K562 (cell line): ENCODE data around the gene YIF1A. TPM values are rescaled to one million over a fixed set of nuclear protein-coding genes. Genes with fewer than 3 reads are reported as not detected.

Experiments used
- BRD4 ChIP-seq: fragments of 200-600 bp; sonication (generic); IDR thresholded peaks from 2 replicates; pipeline ENCODE4 v1.6.1; 2017; ENCODE audit warnings: inconsistent platforms
- CHD2 ChIP-seq: IDR thresholded peaks from 2 replicates; pipeline ENCODE4 v1.6.1; 2011; ENCODE audit warnings: low read depth, low read length
- GABPA ChIP-seq: fragments of 200-800 bp; sonication (Bioruptor generic); conservative IDR thresholded peaks from 2 replicates; pipeline ENCODE4 v1.6.1; 2016; ENCODE audit warnings: low read depth, missing genetic modification characterization, missing compliant biosample characterization
- HDAC3 ChIP-seq: fragments of 450-650 bp; IDR thresholded peaks from 2 replicates; pipeline ENCODE4 v1.6.1; 2018; ENCODE audit warnings: borderline replicate concordance, mild to moderate bottlenecking, moderate library complexity; ENCODE audit not compliant: partially characterized antibody
- JUND ChIP-seq, 2 experiments: IDR thresholded peaks; 2 replicates in 1 of 2; 3 replicates in 1 of 2; pipeline ENCODE4 v1.6.1; 2011; ENCODE audit warnings: borderline replicate concordance in 2 of 2, low read depth in 2 of 2, low read length in 2 of 2, improper control_type of control experiment in 1 of 2, missing biosample characterization in 1 of 2, missing genetic modification characterization in 1 of 2, missing genetic modification reagents in 1 of 2
- NR2C2 ChIP-seq, 2 experiments: fragments of 200-800 bp in 1 of 2; sonication (Bioruptor generic) in 1 of 2; sonication (generic) in 1 of 2; formaldehyde crosslinking in 1 of 2; IDR thresholded peaks; 2 replicates each; pipeline versions ENCODE4 v1.6.1 to v1.8.0; 2016 to 2022; ENCODE audit warnings: mild to moderate bottlenecking in 1 of 2, missing compliant biosample characterization in 1 of 2, missing genetic modification characterization in 1 of 2, missing genetic modification reagents in 1 of 2
- POLR2AphosphoS5 ChIP-seq: IDR thresholded peaks from 2 replicates; pipeline ENCODE4 v1.6.1; 2011; ENCODE audit warnings: mild to moderate bottlenecking, low read depth, low read length, moderate library complexity; ENCODE audit not compliant: control insufficient read depth, insufficient read depth
- POLR2G ChIP-seq: fragments of 200-400 bp; formaldehyde crosslinking; IDR thresholded peaks from 2 replicates; pipeline ENCODE4 v1.6.1; 2017; ENCODE audit warnings: low read depth, mild to moderate bottlenecking, antibody characterized with exemption, low read length, moderate library complexity
- RBM25 ChIP-seq: fragments of 200-400 bp; formaldehyde crosslinking; IDR thresholded peaks from 2 replicates; pipeline ENCODE4 v1.6.1; 2018; ENCODE audit warnings: low read length, low read depth, moderate library complexity; ENCODE audit not compliant: severe bottlenecking
- SIN3A ChIP-seq, 2 experiments: fragments of 150-350 bp in 1 of 2; IDR thresholded peaks; 2 replicates each; pipeline ENCODE4 v1.6.1; 2011 to 2016; ENCODE audit warnings: borderline replicate concordance in 2 of 2, low read depth in 2 of 2, low read length in 2 of 2, mild to moderate bottlenecking in 2 of 2, moderate library complexity in 2 of 2; ENCODE audit not compliant: control insufficient read depth in 1 of 2
- SMAD4 ChIP-seq: fragments of 250-450 bp; sonication (Bioruptor Pico); conservative IDR thresholded peaks from 2 replicates; pipeline ENCODE4 v1.8.0; 2021; ENCODE audit warnings: inconsistent platforms, mild to moderate bottlenecking, moderate library complexity
- TEAD4 ChIP-seq, 2 experiments: sonication (generic) in 1 of 2; formaldehyde crosslinking in 1 of 2; IDR thresholded peaks; 2 replicates each; pipeline versions ENCODE4 v1.6.1 to v1.8.0; 2012 to 2022; ENCODE audit warnings: borderline replicate concordance in 1 of 2, inconsistent platforms in 1 of 2, low read length in 1 of 2, mild to moderate bottlenecking in 1 of 2, missing genetic modification reagents in 1 of 2
- XRCC5 ChIP-seq: fragments of 200-400 bp; formaldehyde crosslinking; IDR thresholded peaks from 2 replicates; pipeline ENCODE4 v1.6.1; 2017; ENCODE audit warnings: low read depth, mild to moderate bottlenecking, low read length
- YY1 ChIP-seq, 3 experiments: IDR thresholded peaks; 2 replicates each; pipeline ENCODE4 v1.6.1; 2011; ENCODE audit warnings: low read length in 2 of 3, mild to moderate bottlenecking in 2 of 3, moderate library complexity in 2 of 3, borderline replicate concordance in 1 of 3, control low read depth in 1 of 3, low read depth in 1 of 3; ENCODE audit not compliant: insufficient read depth in 3 of 3, insufficient replicate concordance in 2 of 3, control insufficient read depth in 1 of 3, insufficient read length in 1 of 3; ENCODE audit errors: extremely low read depth in 1 of 3
- ZFX ChIP-seq: sonication (generic); formaldehyde crosslinking; IDR thresholded peaks from 2 replicates; pipeline ENCODE4 v1.8.0; 2022; ENCODE audit warnings: mild to moderate bottlenecking, missing genetic modification reagents, moderate library complexity
- ZNF124 ChIP-seq: sonication (generic); formaldehyde crosslinking; IDR thresholded peaks from 2 replicates; pipeline ENCODE4 v1.8.1; 2022; ENCODE audit warnings: missing genetic modification reagents
- polyA plus RNA-seq, 8 experiments: library from polyadenylated mRNA; depleted of rRNA in 4 of 8; stranded (reverse) in 5 of 8; unstranded in 3 of 8; fragments of >200 nt; fragmentation: Nextera tagmentation in 2 of 8; fragmentation: Illumina TruSeq in 1 of 8; extraction: Ambion mirVana in 2 of 8; extraction: Trizol in 1 of 8; gene quantifications; 2 replicates each; pipeline versions ENCODE4 v1.2.1 to v1.2.3, GENCODE V29; 2011 to 2014; ENCODE audit warnings: inconsistent platforms in 1 of 8, missing spikeins in 1 of 8
- total RNA-seq, 7 experiments: library from RNA; depleted of rRNA in 6 of 7; stranded (reverse); fragments of >200 nt in 6 of 7; fragmentation: Illumina TruSeq in 2 of 7; extraction: Trizol in 2 of 7; gene quantifications; 2 replicates each; pipeline versions ENCODE4 v1.2.1 to v1.2.3, GENCODE V29; 2011 to 2021; ENCODE audit warnings: low replicate concordance in 1 of 7
- TF ChIP-seq, protein P1 (sequence below), 2 experiments: fragments of 200-800 bp in 1 of 2; sonication (Bioruptor generic) in 1 of 2; sonication (generic) in 1 of 2; formaldehyde crosslinking in 1 of 2; IDR thresholded peaks in 1 of 2; conservative IDR thresholded peaks in 1 of 2; 2 replicates each; pipeline versions ENCODE4 v1.5.0 to v1.6.1; 2016 to 2020; ENCODE audit warnings: missing compliant biosample characterization in 1 of 2, missing genetic modification characterization in 1 of 2, missing genetic modification reagents in 1 of 2
- TF ChIP-seq, protein P2 (sequence below), 2 experiments: fragments of 250-450 bp in 1 of 2; fragments of 450-650 bp in 1 of 2; sonication (Bioruptor Pico) in 1 of 2; IDR thresholded peaks; 2 replicates each; pipeline versions ENCODE4 v1.6.1 to v1.8.0; 2016 to 2021; ENCODE audit warnings: mild to moderate bottlenecking in 2 of 2, moderate library complexity in 2 of 2, missing compliant biosample characterization in 1 of 2, missing genetic modification characterization in 1 of 2
- TF ChIP-seq, protein P3 (sequence below): sonication (generic); formaldehyde crosslinking; IDR thresholded peaks from 2 replicates; pipeline ENCODE4 v1.8.0; 2022; ENCODE audit warnings: missing genetic modification reagents, mild to moderate bottlenecking, moderate library complexity, borderline replicate concordance

Gene YIF1A
- total and polyA plus RNA-seq, 9 of the 15 experiments (the other 6 are each of a cell fraction or from before 2014, with no cell fraction given), result 8.6 to 121 (median 77.2) TPM

DNA sequence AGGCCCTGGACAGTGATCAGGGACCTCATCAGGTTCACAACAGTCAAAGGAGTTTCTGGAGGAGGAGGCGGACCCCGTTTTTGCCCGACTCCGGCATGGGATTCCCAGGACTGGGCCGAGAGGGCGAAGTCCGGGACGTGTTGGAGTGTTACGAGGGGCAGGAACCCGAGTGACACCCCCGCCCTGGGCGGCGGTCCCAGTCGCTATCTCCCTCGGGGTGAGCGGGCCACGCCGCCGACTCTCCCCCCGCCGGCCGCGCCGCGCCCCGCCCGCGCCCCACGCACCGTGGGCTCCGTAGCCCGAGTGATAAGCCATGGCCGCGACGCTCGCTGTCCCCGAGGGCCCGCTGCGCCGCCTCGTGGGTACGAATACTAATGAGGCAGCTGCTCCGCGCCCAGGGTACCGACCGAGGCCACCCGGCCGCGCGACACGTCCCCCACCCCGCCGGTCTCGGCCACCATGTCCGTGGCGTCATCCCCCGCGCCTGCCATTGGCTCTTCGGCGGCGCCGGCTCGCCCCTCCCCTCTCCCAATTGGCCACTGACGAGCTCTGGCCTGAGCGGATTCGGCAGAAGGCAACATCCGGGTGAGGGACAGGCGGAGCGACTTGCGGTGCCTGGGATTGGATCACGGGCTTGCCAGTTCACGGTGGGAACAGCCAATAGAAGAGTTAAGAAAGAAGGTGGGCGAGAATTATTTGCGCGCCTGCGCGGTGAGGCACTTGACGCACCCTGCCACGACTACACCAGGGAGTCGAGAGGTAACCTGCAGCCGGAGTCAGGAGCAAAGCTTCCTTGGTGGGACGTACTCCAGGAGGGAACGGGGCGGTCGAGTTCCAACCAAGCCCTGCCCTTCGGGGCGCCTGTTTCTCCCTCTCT is at the start of gene YIF1A (continued):
- TF ChIP-seq YY1 (IDR thresholded peaks at IDR 0.05; ENCODE audit: borderline replicate concordance in 1 of 3, control insufficient read depth in 1 of 3, extremely low read depth in 1 of 3, insufficient read depth in 3 of 3, insufficient read length in 1 of 3, insufficient replicate concordance in 2 of 3, low read depth in 1 of 3, low read length in 2 of 3), result peak; percentile 60 to 93 (median 84)
- peak; percentile 59 for TF ChIP-seq POLR2AphosphoS5
- peak; percentile 86 for TF ChIP-seq CHD2
- TF ChIP-seq POLR2G, result peak; percentile 99
- TF ChIP-seq HDAC3, result no peak
- no peak; the same call in 1 of the 2 replicates for TF ChIP-seq NR2C2 (CRISPR knock-in tag; IDR thresholded peaks at IDR 0.05)
- TF ChIP-seq NR2C2 (tag; IDR thresholded peaks at IDR 0.05), result peak; percentile 77
- TF ChIP-seq GABPA (tag), result peak; percentile 91
- TF ChIP-seq BRD4, result peak; percentile 57; the same call in 1 of the 2 replicates
- TF ChIP-seq TEAD4 (IDR thresholded peaks at IDR 0.05; ENCODE audit: low read length), result no peak
- no peak for TF ChIP-seq TEAD4 (CRISPR knock-in tag; IDR thresholded peaks at IDR 0.05; ENCODE audit: borderline replicate concordance)
- TF ChIP-seq RBM25, result peak; percentile 99
- TF ChIP-seq, protein P1, sequence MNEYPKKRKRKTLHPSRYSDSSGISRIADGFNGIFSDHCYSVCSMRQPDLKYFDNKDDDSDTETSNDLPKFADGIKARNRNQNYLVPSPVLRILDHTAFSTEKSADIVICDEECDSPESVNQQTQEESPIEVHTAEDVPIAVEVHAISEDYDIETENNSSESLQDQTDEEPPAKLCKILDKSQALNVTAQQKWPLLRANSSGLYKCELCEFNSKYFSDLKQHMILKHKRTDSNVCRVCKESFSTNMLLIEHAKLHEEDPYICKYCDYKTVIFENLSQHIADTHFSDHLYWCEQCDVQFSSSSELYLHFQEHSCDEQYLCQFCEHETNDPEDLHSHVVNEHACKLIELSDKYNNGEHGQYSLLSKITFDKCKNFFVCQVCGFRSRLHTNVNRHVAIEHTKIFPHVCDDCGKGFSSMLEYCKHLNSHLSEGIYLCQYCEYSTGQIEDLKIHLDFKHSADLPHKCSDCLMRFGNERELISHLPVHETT (CRISPR knock-in tag; conservative IDR thresholded peaks at IDR 0.05 in 1 of 2, IDR thresholded peaks at IDR 0.05 in 1 of 2), result peak in 1 of 2 experiments; percentile 93; a peak in 2 of 4 replicates
- TF ChIP-seq SIN3A (IDR thresholded peaks at IDR 0.05; ENCODE audit: borderline replicate concordance in 2 of 2, control insufficient read depth in 1 of 2, low read depth in 2 of 2, low read length in 2 of 2), result peak in 1 of 2 experiments; percentile 38; a peak in 2 of 4 replicates
- TF ChIP-seq XRCC5, result 0 out of 2 replicates have a peak, but pooled peaks have one; percentile 63
- TF ChIP-seq JUND (IDR thresholded peaks at IDR 0.05; ENCODE audit: borderline replicate concordance, low read depth, low read length), result peak; percentile 88
- TF ChIP-seq JUND (tag; IDR thresholded peaks at IDR 0.05; ENCODE audit: borderline replicate concordance, low read depth, low read length), result peak; percentile 73; the same call in 2 of the 3 replicates
- peak; percentile 86 for TF ChIP-seq SMAD4 (CRISPR knock-in tag)
- TF ChIP-seq ZNF124, result no peak
- TF ChIP-seq, protein P2, sequence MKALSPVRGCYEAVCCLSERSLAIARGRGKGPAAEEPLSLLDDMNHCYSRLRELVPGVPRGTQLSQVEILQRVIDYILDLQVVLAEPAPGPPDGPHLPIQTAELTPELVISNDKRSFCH (CRISPR knock-in tag; IDR thresholded peaks at IDR 0.05), result no peak
- TF ChIP-seq, protein P2 (tag; IDR thresholded peaks at IDR 0.05), result 0 out of 2 replicates have a peak, but pooled peaks have one; percentile 28
- peak; percentile 89 for TF ChIP-seq ZFX (CRISPR knock-in tag)
- TF ChIP-seq, protein P3, sequence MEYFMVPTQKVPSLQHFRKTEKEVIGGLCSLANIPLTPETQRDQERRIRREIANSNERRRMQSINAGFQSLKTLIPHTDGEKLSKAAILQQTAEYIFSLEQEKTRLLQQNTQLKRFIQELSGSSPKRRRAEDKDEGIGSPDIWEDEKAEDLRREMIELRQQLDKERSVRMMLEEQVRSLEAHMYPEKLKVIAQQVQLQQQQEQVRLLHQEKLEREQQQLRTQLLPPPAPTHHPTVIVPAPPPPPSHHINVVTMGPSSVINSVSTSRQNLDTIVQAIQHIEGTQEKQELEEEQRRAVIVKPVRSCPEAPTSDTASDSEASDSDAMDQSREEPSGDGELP (CRISPR knock-in tag), result peak; percentile 81
